ENCODE data around the gene VSX2. TPM values are rescaled to one million over a fixed set of nuclear protein-coding genes. Genes with fewer than 3 reads are reported as not detected.

The VSX2 gene
- not detected for total RNA-seq

GRCh38 chr14:74238974-74239847, at the start of gene VSX2:
Gene VSX2 (plus strand): TSS chr14:74239449. CDS start chr14:74239562, 113 bp downstream.
- DNase-seq = no peak

- DNase-seq = no peak
Observed at GRCh38 chr14:74190927-74191575, 48.2 kb upstream of the VSX2 start.

GRCh38 chr14:74194506-74195274, 44.6 kb upstream of the VSX2 start:
- no peak for DNase-seq

DNA sequence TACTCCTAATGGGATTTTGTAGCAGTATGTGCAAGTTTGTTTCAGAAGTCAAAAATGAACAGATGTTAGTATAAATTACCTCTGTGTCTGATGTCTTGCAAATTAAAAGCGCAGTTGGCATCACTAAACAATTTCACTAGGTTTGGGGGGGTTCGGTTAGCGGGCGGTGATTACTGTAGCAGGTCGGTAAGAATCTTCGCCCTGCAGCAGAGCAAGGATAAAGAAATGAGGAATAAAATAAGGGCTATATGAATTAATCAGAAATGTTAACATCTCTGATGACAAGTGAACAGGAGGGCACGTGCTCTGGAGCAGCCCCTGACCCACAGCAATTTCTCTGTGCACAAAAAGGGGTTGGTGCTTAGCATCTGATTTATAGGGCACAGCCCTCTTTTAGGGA, 43.6 kb upstream of the VSX2 start:
- DNase-seq = no peak

DNA sequence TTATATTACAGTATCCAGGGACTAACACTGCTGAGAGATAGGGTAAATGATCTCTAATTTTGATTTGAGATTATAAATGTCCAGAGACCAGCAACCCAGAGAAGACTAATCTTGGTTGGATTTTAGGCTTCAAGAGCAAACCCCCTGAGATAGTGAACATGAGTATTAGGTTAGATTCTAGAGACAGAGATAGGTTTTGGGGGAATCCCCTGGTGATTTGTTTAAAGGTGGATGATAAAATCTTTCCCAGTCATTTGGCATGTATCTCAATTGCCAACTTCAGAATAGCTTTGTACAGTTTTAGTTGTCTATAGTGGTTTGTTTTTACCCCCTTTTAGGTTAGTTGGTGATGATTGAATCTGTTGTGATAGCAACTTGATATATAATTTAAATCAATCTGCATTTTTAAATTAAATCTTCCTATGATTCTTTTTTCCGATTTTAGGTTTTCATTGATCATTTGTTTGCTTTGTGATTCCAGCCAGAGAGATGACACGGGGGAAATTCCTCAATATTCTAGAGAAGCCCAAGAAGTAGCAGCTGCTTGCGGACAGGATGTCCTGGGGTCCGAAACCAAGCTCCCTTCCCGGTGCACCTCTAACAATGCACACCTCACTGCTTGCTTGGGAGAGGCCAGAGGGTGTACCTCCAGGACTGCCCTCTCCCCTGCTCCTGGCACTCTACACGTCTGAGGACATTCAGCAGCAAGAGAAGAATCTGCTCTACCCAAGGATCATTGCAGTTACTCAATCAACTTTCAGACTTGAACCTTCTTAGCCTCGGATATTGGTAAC, 40.6 kb upstream of the VSX2 start:
- DNase-seq = no peak

DNA sequence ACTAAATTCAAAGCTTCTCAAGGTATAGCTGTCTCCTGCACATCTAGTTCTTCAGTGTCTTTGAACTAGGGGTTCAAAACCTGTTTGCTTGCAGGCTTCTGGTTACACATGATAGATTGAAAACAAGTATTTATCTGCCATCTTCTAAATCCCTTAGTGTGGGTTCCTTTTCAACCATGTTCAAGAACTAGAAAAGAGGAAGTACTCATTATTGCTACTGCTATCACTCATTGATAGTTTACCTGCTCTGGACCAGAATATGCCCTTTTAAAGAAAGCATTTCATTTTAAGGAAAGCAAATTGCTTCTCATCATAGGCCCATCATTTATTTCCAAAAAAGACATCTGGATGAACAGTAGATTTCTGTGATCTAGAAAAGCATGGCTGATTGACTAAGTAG, 37.1 kb upstream of the VSX2 start:
- DNase-seq = no peak

DNA sequence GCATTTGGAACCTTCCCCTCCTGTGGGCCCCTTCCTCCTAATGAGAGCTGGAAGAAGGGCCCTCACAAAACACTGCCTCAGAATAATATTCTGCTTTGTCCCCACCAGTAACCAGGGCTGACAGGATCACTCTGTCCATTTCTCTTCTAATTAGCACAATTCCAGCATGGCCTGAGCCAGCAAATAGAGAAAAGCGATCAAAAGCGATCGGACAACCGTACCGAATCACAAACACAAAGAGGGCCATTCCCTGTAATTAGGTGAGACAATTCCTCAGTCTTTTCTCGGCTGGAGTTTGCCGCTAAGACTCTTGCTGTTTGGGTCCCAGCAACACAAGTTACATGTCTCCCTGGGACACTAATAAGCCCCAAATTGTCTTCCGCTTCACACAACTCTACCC, 35.6 kb upstream of the VSX2 start:
- DNase-seq = no peak

GRCh38 chr14:74204491-74204890, 34.8 kb upstream of the VSX2 start:
- DNase-seq = no peak

- no peak for DNase-seq
Observed at GRCh38 chr14:74205882-74206281, 33.4 kb upstream of the VSX2 start.

DNA sequence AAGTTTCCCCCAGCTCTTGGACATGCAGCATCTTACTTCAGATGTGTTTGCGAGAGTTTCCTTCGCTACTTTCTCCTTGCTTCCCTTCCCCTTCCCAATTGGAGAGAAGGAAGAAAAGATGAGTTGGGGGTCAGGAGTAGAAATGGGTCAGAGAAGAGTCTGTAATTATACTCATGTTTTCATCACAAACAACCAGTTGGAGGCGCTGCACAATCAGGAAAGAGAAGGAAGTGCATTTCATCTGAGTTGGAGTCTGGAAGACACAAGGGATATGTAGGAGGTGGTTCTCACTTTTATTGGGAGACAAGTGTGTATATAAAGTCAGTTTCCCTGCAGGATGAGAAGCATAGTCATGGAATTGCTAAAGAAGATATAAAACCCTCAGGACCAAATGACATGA, 31.3 kb upstream of the VSX2 start:
- no peak for DNase-seq

DNA sequence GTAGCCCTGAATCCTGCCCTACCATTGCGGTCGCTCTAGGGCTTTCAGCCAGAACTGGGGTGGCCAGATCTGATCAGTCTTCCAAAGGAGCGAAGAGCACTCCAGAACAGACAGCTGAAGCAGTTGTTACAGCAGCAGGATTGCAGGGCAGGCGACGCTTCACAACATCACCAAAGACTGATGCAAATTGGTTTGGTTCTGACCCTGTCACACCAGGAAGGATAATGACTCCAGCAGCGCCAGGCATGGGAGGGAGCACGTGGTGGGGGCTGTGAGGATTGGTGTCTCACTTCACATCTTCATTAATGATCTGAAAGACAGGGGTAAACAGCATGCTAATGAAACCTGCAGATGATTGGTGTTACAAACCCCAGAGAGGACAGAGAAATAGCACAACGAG, 30.6 kb upstream of the VSX2 start:
- DNase-seq = no peak

- no peak for DNase-seq
Observed at GRCh38 chr14:74211945-74212580, 27.2 kb upstream of the VSX2 start.

- no peak for DNase-seq
Observed at GRCh38 chr14:74213907-74214803, 25.1 kb upstream of the VSX2 start.

DNA sequence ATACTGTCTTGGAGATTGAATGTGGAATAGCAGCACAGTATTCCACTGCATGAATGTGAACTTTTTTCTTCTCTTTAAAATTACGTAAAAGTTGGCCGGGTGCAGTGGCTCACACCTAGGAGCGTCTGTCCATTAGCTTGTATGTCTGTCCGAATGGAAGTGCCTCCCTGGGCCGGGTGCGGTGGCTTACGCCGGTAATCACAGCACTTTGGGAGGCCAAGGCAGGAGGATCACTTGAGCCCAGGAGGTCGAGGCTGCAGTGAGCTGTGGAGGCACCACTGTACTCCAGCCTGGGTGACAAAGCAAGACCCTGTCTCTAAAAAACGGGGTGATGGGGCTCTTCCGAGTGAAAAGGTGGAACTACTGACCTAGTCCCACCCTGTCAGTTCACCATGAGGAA, 22.6 kb upstream of the VSX2 start:
- DNase-seq = no peak

- DNase-seq = peak; percentile 57
Observed at GRCh38 chr14:74217672-74218448, 21.4 kb upstream of the VSX2 start.

GRCh38 chr14:74218462-74218861, 20.8 kb upstream of the VSX2 start:
- no peak for DNase-seq

- no peak for DNase-seq
Observed at GRCh38 chr14:74219277-74220205, 19.7 kb upstream of the VSX2 start.

GRCh38 chr14:74220991-74221390, 18.3 kb upstream of the VSX2 start:
- no peak for DNase-seq

GRCh38 chr14:74221741-74222140, 17.5 kb upstream of the VSX2 start:
- no peak for DNase-seq
